Hematopoietic multipotent progenitor cell treated with erythropoietin and hydrocortisone succinate and interleukin-3 and kit ligand, for 15 days (in vitro differentiated cells): Measurements from ENCODE around the gene EEIG1.

Experiments used
- DNase-seq: peaks from one replicate; pipeline ENCODE4 v3.0.0-alpha.2; 2015; ENCODE audit warnings: low spot score

EEIG1 gene

GRCh38 chr9:128001151-128001778 lies 20.5 kb upstream of the EEIG1 start:
- no peak for DNase-seq

DNA sequence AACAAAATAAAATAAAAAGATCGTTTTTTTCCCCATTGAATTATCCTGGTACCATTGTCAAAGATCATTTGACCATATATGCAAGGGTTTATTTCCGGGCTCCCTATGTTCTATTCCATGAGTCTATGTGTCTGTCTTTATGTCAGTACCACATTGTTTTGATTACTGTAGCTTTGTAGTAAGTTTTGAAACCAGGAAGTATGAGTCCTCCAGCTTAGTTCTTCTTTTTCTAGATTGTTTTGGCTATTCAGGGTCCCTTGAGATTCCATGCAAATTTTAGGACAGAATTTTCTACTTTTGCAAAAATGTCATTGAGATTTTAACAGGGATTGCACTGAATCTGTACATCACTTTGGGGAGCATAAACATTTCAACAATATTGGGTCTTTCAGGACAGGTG lies 18.7 kb upstream of the EEIG1 start:
- DNase-seq, result no peak

DNA sequence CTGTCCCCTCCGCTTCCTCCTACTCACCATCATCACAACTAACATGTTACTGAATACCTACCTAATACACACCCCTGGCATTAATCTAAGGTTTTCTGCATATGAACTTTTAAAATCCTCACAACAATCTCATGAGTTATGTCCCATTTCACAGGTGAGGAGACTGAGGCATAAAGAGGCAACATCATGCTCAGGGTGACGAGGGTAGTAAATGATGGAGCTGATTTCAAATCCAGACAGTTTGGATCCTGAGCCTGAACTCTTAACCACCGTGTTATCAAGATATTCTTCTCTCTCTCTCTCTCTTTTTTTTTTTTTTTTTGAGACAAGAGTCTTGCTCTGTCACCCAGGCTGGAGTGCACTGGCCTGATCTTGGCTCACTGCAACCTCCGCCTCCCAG lies 12.9 kb upstream of the EEIG1 start:
- DNase-seq, result no peak

DNA sequence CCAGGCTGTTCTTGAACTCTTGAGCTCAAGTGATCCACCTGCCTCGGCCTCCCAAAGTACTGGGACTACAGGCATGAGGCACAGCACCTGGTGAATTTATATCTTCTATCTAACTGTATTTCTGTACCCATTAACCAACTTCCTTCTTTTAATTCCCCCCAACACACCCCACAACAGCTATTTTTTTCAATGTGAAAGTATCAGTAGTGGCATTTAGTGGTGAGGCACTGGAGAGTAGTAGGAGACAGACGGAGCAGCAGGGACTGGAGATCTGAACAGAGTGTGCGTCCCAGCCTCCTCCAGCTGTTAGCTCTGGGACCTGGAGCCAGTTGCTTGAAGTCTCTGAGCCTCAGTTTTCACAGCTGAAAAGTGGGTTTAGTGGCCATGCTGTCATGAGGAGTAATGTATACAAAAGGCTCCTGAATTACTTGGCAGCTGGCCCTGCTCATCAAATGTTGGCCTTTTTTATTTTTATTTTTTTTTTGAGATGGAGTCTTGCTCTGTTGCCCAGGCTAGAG lies 11.0 kb upstream of the EEIG1 start:
- DNase-seq, result no peak

- DNase-seq, result no peak
Measured at GRCh38 chr9:127991017-127991756, 10.4 kb upstream of the EEIG1 start.

DNA sequence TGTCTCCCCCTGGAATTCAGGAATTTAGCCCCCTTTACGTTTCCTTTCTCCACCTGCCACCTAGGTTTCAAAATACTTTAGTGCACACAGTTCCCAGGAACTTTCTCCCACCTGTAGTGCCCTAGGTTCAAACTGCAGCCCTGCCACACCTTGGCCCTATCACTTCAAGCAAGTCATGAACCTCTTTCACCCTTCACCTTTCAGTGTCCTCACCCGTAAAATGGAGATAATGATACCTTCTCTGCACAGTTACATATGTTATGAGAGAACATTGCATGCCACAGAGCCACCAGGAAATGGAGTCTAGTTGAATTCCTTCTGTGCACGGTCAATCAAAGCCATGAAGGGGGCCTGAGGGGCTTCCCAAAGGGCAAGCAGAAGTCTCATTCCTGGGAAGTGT lies 9.8 kb upstream of the EEIG1 start:
- no peak for DNase-seq

GRCh38 chr9:127989094-127989493 lies 8.3 kb upstream of the EEIG1 start:
- DNase-seq, result no peak

DNA sequence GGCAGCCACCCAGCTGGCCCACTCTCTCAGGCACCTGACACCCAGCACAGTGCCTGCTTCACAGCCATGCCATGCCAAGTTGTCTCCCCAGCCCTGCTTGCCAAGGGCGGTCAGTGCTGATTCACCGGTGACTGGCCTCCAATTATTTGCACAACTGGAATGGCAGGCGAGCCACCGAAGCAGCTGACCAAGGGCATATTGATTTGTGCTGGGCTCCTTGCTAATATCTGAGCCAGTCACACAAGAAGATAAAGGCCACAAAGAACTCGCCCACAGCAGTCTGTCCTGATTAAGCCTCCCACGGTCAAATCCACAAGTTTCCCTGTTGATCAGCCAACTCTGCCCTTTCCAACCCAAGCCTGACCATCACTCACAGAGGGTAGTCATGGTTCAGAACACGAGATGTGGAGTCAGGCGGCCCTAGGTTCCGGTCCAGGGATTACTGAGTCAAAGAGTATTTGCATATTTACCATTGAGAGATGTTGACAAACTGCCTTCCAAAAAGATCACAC lies 6.4 kb upstream of the EEIG1 start:
- no peak for DNase-seq

DNA sequence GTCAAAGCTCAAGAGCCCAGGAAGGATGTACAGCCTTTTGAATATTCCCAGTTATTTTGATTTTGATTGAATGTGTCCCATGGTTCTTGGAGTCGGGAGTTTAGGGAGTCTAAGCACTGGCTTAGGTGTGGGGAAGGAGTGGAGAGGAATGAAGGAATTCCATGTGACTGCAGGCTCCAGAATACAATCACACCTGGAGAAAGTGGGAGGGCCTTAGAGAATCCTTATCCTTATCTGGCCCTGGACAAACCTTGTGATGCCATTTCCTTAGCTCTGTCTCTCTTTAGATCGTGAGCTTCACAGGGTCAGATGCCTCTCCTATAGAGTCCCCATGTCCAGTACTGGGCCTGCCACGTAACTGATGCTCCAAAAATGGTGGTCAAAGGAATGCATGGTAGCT lies 4.2 kb upstream of the EEIG1 start:
- DNase-seq, result no peak

DNA sequence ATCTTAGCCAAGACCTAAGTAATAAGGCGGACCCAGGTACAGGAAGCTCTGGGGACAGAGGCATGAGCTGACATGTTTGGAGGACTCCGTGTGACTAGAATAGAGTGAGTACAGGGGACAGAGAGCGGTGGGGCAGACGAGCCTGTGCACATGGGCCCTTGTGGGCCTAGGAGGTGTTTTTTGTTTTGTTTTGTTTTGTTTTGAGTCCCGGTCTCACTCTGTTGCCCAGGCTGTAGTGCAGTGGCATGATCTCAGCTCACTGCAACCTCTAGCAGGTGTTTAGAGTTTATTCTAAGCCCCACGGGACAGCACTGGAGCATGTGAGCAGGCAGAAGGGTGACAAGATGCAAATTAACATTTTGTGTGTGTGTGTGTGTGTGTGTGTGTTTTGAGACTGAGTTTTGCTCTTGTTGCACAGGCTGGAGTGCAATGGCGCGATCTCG lies 3.1 kb upstream of the EEIG1 start:
- DNase-seq, result no peak

GRCh38 chr9:127982912-127983311 lies 2.1 kb upstream of the EEIG1 start:
- no peak for DNase-seq

- no peak for DNase-seq
Measured at GRCh38 chr9:127981559-127982121, 851 bp upstream of the EEIG1 start.

- DNase-seq, result peak; percentile 31
Measured at GRCh38 chr9:127980060-127980705, 606 bp downstream of the EEIG1 start.

GRCh38 chr9:127979333-127980059 lies 1.3 kb downstream of the EEIG1 start:
- DNase-seq, result no peak

- no peak for DNase-seq
Measured at GRCh38 chr9:127979015-127979332, 1.8 kb downstream of the EEIG1 start.

DNA sequence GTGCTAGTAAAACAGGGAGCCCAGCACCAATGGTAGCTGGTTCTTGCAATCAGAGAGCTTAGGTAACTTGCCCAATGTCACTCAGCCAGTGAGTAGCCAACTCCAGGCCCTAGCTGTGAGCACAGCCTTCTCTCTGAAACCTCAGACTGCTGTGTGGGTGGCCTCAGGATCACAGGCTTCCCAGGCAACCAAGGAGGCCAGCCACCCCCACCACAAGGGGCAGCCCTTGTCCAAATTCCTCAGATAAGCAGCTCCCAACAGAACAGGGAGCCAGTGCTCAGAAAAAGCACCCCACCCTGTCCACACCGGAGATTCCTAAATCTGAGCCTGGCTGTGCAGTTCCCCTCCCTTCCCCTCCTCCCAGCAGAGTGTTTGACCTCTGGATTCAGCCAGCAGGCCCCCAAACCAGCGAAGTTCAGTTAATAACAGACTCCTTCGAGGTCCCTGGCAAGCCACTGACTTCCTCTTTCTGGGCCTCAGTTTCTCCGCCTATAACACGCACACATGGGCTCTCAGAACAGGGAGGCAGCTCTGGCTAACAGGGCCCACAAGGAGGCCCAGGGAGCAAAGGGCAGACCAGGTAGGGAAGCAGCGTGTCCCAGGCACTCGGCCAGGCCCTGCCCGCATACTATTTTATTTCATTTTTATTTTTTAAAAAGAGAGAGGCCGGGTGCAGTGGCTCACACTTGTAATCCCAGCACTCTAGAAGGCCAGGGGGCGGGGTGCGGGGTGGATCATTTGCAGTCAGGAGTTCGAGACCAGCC lies 2.7 kb downstream of the EEIG1 start:
- DNase-seq, result no peak

DNA sequence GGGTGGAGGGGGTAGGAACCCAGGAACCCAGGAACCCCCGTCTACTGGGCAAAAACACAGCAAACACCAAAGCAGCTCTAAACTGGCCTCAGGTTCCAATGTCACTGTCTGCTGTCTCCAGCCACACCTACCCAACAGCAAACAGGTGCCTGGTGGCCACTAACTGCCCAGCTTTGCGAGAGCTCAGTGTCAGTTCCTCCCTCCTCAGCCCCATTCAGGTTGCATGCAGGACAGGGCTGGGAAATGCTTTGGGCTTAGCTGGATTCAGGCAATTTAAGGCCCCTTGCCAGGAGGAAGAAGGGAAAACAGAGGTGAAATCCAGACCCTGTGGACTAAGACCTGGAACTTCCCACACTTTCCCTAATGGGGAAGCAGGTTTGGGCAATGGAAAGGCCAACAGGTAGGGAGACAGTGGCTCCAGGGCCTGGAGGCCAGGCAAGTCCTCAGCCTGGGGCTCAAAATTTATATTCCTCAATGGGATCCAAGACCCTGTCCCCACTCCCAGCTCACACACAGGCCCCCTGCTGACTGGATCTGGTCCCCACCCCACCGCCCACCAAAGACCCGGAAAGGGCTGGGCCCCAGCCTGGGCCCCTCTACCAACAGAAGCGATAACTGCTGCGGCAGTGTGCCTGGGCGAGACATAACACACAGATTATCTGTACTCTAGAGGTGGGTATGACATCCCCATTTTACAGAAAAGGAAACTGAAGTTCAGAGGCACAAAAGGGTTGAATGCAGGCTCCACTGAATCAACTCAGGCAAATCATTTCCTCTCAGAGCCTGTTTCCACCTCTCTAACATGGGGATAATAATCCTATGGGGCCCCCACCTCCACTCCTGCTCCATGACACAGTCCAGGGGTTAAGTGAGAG lies 3.5 kb downstream of the EEIG1 start:
- no peak for DNase-seq

- no peak for DNase-seq
Measured at GRCh38 chr9:127976498-127976897, 4.3 kb downstream of the EEIG1 start.

GRCh38 chr9:127975376-127976315 lies 5.1 kb downstream of the EEIG1 start:
- no peak for DNase-seq
